HG02973 (cell line): ENCODE data around the gene ZNF423.

ENCODE experiments used
- ATAC-seq: cut with Tn5 transposase; IDR thresholded peaks from one replicate; pipeline ENCODE4 v1.9.1; 2021; ENCODE audit warnings: moderate library complexity; ENCODE audit not compliant: unreplicated experiment

ZNF423 gene

DNA sequence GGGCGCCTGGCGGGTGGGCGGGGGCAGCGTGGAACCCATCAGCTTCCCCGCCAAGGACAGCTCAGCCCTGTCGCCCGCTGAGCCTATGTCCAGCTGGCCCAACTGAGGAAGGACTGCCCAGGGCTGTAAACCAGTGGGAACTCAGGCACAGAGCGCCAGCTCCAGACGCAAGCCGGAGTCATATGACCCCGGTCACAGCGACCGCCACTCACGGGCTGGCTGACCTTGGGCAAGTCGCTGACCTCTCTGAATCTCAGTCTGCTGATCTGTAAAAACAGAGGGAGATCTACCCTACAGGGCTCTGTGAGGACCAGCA, 312.3 kb downstream of the ZNF423 start:
- no peak for ATAC-seq

GRCh38 chr16:49542946-49543630, 312.8 kb downstream of the ZNF423 start:
- ATAC-seq, result no peak

GRCh38 chr16:49542391-49542891, 313.5 kb downstream of the ZNF423 start:
- no peak for ATAC-seq

DNA sequence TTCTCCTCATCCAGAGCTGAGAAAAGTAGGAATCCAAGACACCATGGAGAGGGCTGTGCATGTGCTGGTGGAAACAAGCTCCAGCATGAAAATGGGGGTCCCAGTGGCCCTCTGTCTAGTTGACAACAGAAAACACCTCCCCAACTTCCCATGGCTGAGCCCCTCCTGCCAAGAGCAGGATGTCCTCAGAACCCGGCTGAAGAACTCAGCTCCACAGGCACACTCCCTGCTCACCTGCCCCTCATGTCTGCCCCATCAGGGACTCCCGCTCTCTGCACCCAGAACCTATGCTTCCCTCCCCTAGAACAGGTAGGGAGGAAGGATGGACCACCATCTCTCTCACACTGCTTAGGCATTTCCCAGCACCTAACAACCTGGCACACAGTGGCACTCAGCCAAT, 315.1 kb downstream of the ZNF423 start:
- ATAC-seq, result no peak

GRCh38 chr16:49539758-49540157, 316.2 kb downstream of the ZNF423 start:
- ATAC-seq, result no peak

DNA sequence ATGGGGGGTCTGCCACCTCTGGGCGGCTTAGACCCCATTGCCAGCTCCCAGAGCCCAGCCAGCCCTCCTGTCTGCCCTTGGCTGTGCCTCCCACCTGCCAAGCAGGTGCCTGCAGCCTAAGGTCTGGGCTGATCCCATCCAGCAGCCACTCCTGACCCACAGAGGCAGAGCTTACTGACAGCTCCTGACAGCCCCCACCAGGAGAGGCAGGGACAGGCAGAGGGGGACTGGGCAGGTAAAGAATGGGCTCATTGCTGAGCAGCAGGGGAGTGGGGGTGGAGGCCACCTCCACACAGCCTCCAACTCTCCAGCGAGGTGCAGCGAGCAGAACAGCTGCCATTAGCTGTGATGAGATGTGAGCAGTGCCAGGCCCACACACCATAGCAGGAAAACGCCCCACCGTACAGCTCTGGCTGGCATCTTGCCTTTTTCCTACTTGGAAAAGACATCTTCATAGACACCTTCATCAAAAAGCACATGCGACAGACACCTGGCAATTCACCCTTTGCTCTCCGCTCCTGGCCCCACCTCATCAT, 317.9 kb downstream of the ZNF423 start:
- ATAC-seq, result no peak

DNA sequence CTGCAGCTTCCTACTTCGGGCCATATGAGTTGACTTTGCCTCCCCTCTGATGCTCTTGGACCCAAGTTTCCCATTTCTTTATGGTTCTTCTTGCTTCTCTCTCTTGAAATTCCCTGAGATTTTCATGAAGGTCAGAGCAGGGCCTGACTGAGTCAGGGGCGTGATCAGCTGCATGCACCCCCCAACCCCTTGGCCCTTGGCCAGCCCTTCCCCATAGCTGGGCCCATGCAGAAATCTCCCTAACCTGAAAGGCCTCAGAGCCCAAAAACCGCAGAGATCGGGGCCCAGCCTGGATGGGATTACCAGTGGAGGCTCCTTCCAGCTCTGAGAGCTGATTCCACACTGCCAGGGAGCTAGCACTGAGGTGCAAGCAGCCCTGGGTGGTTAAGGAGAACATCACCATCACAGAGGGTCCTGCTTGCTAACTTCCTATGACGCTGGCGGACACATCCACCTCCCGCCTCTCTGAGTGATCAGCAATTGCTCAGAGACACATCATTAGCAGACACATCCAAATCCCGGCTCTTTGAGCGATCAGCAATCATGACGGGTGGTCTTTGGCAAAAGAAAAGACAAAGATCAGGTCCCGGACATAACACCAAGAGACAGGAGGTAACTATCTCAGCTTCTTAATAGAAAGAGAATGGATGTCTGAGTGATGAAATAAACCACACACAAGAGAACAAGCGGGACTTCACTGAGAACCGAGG, 320.9 kb downstream of the ZNF423 start:
- no peak for ATAC-seq

- ATAC-seq, result no peak
Observed at GRCh38 chr16:49533422-49533821, 322.5 kb downstream of the ZNF423 start.

- no peak for ATAC-seq
Observed at GRCh38 chr16:49532873-49533272, 323.0 kb downstream of the ZNF423 start.

GRCh38 chr16:49531931-49532840, 323.7 kb downstream of the ZNF423 start:
- no peak for ATAC-seq

DNA sequence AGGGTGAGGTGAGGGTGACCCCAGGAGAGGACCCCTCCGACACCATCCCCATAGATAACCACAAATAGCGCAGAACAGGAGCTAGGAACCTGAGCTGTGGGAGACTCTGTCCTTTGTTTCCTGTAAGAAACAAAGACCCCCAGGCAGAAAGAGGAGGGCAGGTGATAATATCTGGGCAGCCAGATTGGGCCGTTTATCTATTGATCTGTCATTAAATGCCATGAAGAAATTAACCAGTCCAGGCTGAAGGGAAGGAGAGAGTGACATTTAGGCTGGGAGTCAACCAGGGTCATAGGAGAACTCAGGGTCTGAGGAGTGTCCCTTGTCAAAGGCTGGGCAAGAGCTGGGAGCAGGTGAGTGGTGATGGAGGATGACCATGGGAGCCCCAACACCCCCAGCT, 324.5 kb downstream of the ZNF423 start:
- no peak for ATAC-seq

GRCh38 chr16:49530427-49530970, 325.4 kb downstream of the ZNF423 start:
- no peak for ATAC-seq

GRCh38 chr16:49529411-49530045, 326.4 kb downstream of the ZNF423 start:
- no peak for ATAC-seq

DNA sequence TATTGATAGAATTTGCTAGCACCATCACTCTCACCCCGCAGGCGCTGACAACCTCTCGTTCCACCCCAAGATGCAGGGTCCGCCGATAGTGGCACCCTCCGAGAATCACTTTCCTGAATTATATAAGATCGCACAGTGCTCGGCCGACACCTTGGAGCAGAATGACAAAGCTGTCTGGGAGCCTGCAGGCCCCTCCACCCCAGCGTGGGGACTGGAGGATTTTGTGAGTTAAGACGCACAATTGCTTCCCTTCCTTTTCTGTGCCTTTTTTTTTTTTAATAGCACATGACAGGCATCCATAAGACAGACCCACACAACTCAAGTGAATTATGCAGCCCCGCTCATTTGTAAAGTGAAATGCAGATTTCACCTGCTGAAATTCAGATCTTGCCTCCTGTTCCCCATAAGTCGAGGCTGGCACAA, 327.0 kb downstream of the ZNF423 start:
- ATAC-seq, result no peak

DNA sequence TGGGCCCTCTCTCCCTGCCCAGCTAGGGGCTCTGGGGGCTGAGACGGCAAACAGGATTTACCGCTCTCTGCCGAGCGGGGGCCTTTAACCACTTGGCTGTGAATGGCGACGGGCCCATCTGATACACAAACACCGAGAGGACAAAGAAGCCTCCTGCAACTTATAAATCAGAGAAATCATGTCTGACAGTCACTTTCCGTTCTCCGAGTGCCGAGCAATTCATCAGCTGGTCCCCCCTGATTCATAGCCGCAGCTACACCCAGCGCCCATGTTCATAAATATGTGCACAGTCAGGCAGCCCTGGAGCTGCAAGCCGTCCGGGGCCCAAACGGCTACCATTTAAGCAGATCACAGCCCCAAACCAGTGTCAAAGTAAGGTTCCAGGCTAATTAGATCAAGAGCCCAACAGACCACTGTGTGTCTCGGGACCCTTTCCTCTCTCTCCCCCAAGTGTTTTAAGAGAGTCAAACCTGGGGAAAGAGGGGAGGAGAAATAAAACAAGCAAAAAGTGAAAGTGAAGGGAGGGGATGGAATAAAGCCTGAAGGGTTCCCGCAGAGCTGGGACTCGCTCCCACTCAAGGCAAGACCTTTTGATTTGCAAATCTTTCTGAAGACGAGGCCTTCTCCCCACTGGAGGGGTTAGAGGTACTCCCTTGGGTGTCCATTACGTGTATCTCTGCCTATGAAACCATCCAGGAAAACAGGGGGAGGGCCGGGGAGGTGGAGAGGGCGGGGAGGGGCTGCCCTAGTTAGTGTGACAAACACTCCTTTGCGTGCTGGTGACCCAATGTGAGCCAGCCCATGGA, 327.6 kb downstream of the ZNF423 start:
- ATAC-seq, result no peak

DNA sequence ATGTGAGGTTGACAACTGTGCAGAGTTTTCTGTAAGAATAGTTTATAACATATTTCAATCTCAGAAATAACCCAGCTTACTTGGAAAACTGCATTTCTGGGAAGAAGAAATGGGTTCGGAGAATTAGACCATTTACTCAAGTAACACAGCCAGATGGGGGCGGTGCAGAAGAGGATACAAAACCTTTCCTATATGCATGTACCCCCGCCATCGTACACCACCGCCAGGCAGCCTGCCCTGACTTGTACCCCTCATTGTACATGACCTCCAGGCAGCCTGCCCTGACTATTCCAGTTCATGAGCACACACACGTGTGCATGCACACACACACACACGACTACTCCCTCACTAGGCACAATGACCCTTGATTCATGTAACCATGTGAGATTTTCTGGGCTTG, 328.3 kb downstream of the ZNF423 start:
- no peak for ATAC-seq

- ATAC-seq, result no peak
Observed at GRCh38 chr16:49526860-49527365, 329.0 kb downstream of the ZNF423 start.

DNA sequence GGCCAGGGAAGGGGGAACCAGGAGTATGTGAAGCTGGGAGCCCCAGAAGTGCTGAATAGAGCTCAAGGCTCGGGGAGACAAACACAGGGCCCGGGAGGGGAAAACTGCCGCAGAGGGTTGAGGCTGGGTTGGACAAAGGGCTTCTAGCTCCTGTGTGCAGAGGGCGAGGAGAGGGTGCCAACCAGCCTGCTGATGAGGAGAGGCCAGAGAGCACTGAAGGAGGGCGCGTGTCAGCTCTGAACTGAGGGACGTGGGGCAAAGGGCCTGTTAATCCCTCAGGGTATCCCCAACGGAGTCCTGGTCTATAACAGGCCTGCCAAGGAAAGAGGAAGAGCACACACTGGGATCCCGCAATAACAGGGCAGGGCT, 331.0 kb downstream of the ZNF423 start:
- no peak for ATAC-seq

DNA sequence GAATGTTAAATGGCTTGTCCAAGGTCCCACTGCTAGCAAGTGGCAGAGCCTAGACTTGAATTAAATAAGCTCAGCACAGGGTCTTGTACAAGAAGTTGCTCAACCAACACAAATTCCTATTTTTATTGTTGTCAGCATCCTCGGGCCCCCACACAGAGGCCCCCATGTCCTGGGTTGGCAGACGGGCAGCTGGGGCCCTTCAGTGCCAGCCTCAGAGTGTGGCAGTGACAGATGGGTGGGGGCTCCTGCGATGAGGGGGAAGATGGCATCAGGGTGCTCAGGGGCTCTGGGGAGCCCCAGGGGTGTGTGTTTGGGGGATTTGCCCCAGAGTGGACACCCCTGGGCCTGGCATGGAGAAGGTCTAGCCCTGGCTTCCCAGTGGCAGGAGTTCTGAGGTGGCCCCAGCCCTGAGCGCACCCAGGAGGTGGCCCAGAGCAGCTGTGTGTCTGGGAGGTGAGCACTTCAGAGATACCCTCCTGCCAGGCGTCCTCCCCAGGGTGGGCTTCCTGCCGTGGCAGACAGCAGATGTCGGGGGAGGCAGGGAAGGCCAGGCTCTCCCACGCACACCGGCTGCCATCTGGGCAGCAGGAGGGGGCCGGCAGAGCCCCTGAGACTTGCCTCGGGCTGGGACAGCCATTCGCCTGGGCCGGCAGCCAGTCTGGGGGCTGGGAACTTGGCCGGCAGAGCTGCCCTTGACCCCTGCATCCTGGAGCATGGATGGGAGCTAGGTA, 331.5 kb downstream of the ZNF423 start:
- ATAC-seq, result no peak
